ENCODE measurements around the gene DCANP1.

Gene DCANP1

GRCh38 chr5:135428586-135428985 lies 18.6 kb downstream of the DCANP1 start:
- in situ Hi-C loops (cut with MboI; ENCODE audit: low sequenced_read_pairs) = no loop called here

GRCh38 chr5:135426102-135427082 lies 20.8 kb downstream of the DCANP1 start:
- in situ Hi-C loops (cut with MboI; ENCODE audit: low sequenced_read_pairs) = no loop called here

GRCh38 chr5:135425641-135426040 lies 21.5 kb downstream of the DCANP1 start:
- in situ Hi-C loops (cut with MboI; ENCODE audit: low sequenced_read_pairs) = no loop called here

GRCh38 chr5:135423846-135424168 lies 23.3 kb downstream of the DCANP1 start:
- in situ Hi-C loops (cut with MboI; ENCODE audit: low sequenced_read_pairs) = no loop called here

GRCh38 chr5:135423146-135423845 lies 23.9 kb downstream of the DCANP1 start:
- in situ Hi-C loops (cut with MboI; ENCODE audit: low sequenced_read_pairs) = no loop called here

- in situ Hi-C loops (cut with MboI; ENCODE audit: low sequenced_read_pairs) = no loop called here
Measured at GRCh38 chr5:135422419-135422818, 24.7 kb downstream of the DCANP1 start.

GRCh38 chr5:135417083-135417482 lies 30.1 kb downstream of the DCANP1 start:
- in situ Hi-C loops (cut with MboI; ENCODE audit: low sequenced_read_pairs) = no loop called here

- in situ Hi-C loops (cut with MboI; ENCODE audit: low sequenced_read_pairs) = no loop called here
Measured at GRCh38 chr5:135405082-135405481, 42.1 kb downstream of the DCANP1 start.

GRCh38 chr5:135402031-135402430 lies 45.1 kb downstream of the DCANP1 start:
- in situ Hi-C loops (cut with MboI; ENCODE audit: low sequenced_read_pairs) = no loop called here

- in situ Hi-C loops (cut with MboI; ENCODE audit: low sequenced_read_pairs) = no loop called here
Measured at GRCh38 chr5:135400866-135401265, 46.3 kb downstream of the DCANP1 start.

GRCh38 chr5:135399794-135400542 lies 47.2 kb downstream of the DCANP1 start:
- in situ Hi-C loops (cut with MboI; ENCODE audit: low sequenced_read_pairs) = no loop called here

GRCh38 chr5:135398855-135399793 lies 48.0 kb downstream of the DCANP1 start, which contains the start of gene MACROH2A1:
MACROH2A1 (minus strand) TSS chr5:135399231; CDS start chr5:135389093, 10,138 bp downstream.
- in situ Hi-C loops (cut with MboI; ENCODE audit: low sequenced_read_pairs) = no loop called here

- in situ Hi-C loops (cut with MboI; ENCODE audit: low sequenced_read_pairs) = no loop called here
Measured at GRCh38 chr5:135398160-135398854, 48.8 kb downstream of the DCANP1 start.

- in situ Hi-C loops (cut with MboI; ENCODE audit: low sequenced_read_pairs) = no loop called here
Measured at GRCh38 chr5:135397084-135397483, 50.1 kb downstream of the DCANP1 start.

- in situ Hi-C loops (cut with MboI; ENCODE audit: low sequenced_read_pairs) = no loop called here
Measured at GRCh38 chr5:135396459-135397055, 50.6 kb downstream of the DCANP1 start.

GRCh38 chr5:135395866-135396265 lies 51.3 kb downstream of the DCANP1 start:
- in situ Hi-C loops (cut with MboI; ENCODE audit: low sequenced_read_pairs) = no loop called here

- in situ Hi-C loops (cut with MboI; ENCODE audit: low sequenced_read_pairs) = no loop called here
Measured at GRCh38 chr5:135395451-135395850, 51.7 kb downstream of the DCANP1 start.
